Measurements from ENCODE around the gene STPG2.

STPG2 gene

GRCh38 chr4:98094118-98094517 is 49.2 kb downstream of the STPG2 start:
- DNase-seq (ENCODE audit: low read depth in 1 of 2, low spot score in 1 of 2), result no peak

GRCh38 chr4:98093662-98094061 is 49.6 kb downstream of the STPG2 start:
- DNase-seq (ENCODE audit: low read depth in 1 of 2, low spot score in 1 of 2), result no peak

GRCh38 chr4:98092833-98093439 is 50.3 kb downstream of the STPG2 start:
- no peak for DNase-seq (ENCODE audit: low read depth in 1 of 2, low spot score in 1 of 2)

- DNase-seq (ENCODE audit: low read depth in 1 of 2, low spot score in 1 of 2), result no peak
These were observed 61.3 kb downstream of the STPG2 start for GRCh38 chr4:98081936-98082335.

- no peak for DNase-seq (ENCODE audit: low read depth in 1 of 2, low spot score in 1 of 2)
These were observed 74.8 kb downstream of the STPG2 start for GRCh38 chr4:98068495-98068894.

- DNase-seq (ENCODE audit: low read depth in 1 of 2, low spot score in 1 of 2), result no peak
These were observed 87.3 kb downstream of the STPG2 start for GRCh38 chr4:98055800-98056501.

- no peak for DNase-seq (ENCODE audit: low read depth in 1 of 2, low spot score in 1 of 2)
These were observed 96.6 kb downstream of the STPG2 start for GRCh38 chr4:98046665-98047064.

GRCh38 chr4:98030059-98030458 is 113.2 kb downstream of the STPG2 start:
- no peak for DNase-seq (ENCODE audit: low read depth in 1 of 2, low spot score in 1 of 2)

- no peak for DNase-seq (ENCODE audit: low read depth in 1 of 2, low spot score in 1 of 2)
These were observed 115.4 kb downstream of the STPG2 start for GRCh38 chr4:98027827-98028226.

- no peak for DNase-seq (ENCODE audit: low read depth in 1 of 2, low spot score in 1 of 2)
These were observed 116.9 kb downstream of the STPG2 start for GRCh38 chr4:98026362-98026761.

- DNase-seq (ENCODE audit: low read depth in 1 of 2, low spot score in 1 of 2), result no peak
These were observed 136.4 kb downstream of the STPG2 start for GRCh38 chr4:98006814-98007412.

GRCh38 chr4:98006060-98006459 is 137.2 kb downstream of the STPG2 start:
- no peak for DNase-seq (ENCODE audit: low read depth in 1 of 2, low spot score in 1 of 2)

GRCh38 chr4:98000940-98001339 is 142.3 kb downstream of the STPG2 start:
- no peak for DNase-seq (ENCODE audit: low read depth in 1 of 2, low spot score in 1 of 2)

- no peak for DNase-seq (ENCODE audit: low read depth in 1 of 2, low spot score in 1 of 2)
These were observed 145.1 kb downstream of the STPG2 start for GRCh38 chr4:97998203-97998602.

GRCh38 chr4:97994765-97995465 is 148.4 kb downstream of the STPG2 start:
- no peak for DNase-seq (ENCODE audit: low read depth in 1 of 2, low spot score in 1 of 2)

GRCh38 chr4:97990409-97990808 is 152.9 kb downstream of the STPG2 start:
- DNase-seq (ENCODE audit: low read depth in 1 of 2, low spot score in 1 of 2), result no peak

- no peak for DNase-seq (ENCODE audit: low read depth in 1 of 2, low spot score in 1 of 2)
These were observed 156.1 kb downstream of the STPG2 start for GRCh38 chr4:97987019-97987648.

GRCh38 chr4:97984545-97985131 is 158.6 kb downstream of the STPG2 start:
- no peak for DNase-seq (ENCODE audit: low read depth in 1 of 2, low spot score in 1 of 2)

GRCh38 chr4:97978791-97979488 is 164.3 kb downstream of the STPG2 start:
- no peak for DNase-seq (ENCODE audit: low read depth in 1 of 2, low spot score in 1 of 2)

- DNase-seq (ENCODE audit: low read depth in 1 of 2, low spot score in 1 of 2), result no peak
These were observed 189.9 kb downstream of the STPG2 start for GRCh38 chr4:97953171-97953941.
